Nephron (organoid): ENCODE results near the gene ARHGEF2.

Experiments
- H3K27ac Mint-ChIP-seq, 3 experiments: 2 replicates each; pipeline ENCODE4 v1.8.0; 2020; ENCODE audit warnings: mixed read lengths in 3 of 3, mild to moderate bottlenecking in 2 of 3, moderate library complexity in 1 of 3
- H3K27me3 Mint-ChIP-seq: 2 replicates; pipeline ENCODE4 v1.8.0; 2021; ENCODE audit warnings: low read depth, mild to moderate bottlenecking, moderate library complexity, mixed read lengths
- H3K36me3 Mint-ChIP-seq: 2 replicates; pipeline ENCODE4 v1.8.0; 2020; ENCODE audit warnings: low read depth, mixed read lengths
- H3K4me1 Mint-ChIP-seq: 2 replicates; pipeline ENCODE4 v1.8.0; 2020; ENCODE audit warnings: mixed read lengths
- H3K4me3 Mint-ChIP-seq, 3 experiments: 2 replicates each; pipeline ENCODE4 v1.8.0; 2020; ENCODE audit warnings: mild to moderate bottlenecking in 3 of 3, mixed read lengths in 3 of 3, moderate library complexity in 2 of 3
- H3K9me3 Mint-ChIP-seq: 2 replicates; pipeline ENCODE4 v1.8.0; 2020; ENCODE audit warnings: mixed read lengths
- CTCF ChIP-seq, 3 experiments: fragments of 200-600 bp; sonication (generic); IDR thresholded peaks; one replicate each; pipeline ENCODE4 v1.5.0; 2021; ENCODE audit warnings: antibody characterized with exemption in 3 of 3; ENCODE audit not compliant: unreplicated experiment in 3 of 3

The ARHGEF2 gene

GRCh38 chr1:155978325-155978972 lies at the start of gene ARHGEF2:
Gene ARHGEF2 (minus strand): TSS chr1:155978547. CDS start chr1:155978427, 120 bp downstream.
- Mint-ChIP-seq H3K9me3 (no peaks in the 10 kb centered on the region), H3K27me3 (peaks cover 4% of the 10 kb centered on the region), H3K4me1 (peaks cover 75% of the 10 kb centered on the region), H3K36me3 (no peaks in the 10 kb centered on the region), H3K27ac (peak within 1 kb of the TSS; percentile 95 to 97 (median 96)), H3K4me3 (peak within 1 kb of the TSS; percentile 92 to 95 (median 95))
- TF ChIP-seq CTCF (IDR thresholded peaks at IDR 0.05; ENCODE audit: unreplicated experiment in 3 of 3), result peak in 2 of 3 experiments; percentile 18 to 37

GRCh38 chr1:156026588-156026987 lies 48.2 kb upstream of the ARHGEF2 start:
- Mint-ChIP-seq H3K4me1 (no peaks in the 10 kb centered on the region), H3K4me3 (no peak overlapping the region), H3K36me3 (no peaks in the 10 kb centered on the region), H3K27me3 (no peaks in the 10 kb centered on the region), H3K9me3 (no peaks in the 10 kb centered on the region), H3K27ac (no peak overlapping the region)
- no peak for TF ChIP-seq CTCF (IDR thresholded peaks at IDR 0.05; ENCODE audit: unreplicated experiment in 3 of 3)

DNA sequence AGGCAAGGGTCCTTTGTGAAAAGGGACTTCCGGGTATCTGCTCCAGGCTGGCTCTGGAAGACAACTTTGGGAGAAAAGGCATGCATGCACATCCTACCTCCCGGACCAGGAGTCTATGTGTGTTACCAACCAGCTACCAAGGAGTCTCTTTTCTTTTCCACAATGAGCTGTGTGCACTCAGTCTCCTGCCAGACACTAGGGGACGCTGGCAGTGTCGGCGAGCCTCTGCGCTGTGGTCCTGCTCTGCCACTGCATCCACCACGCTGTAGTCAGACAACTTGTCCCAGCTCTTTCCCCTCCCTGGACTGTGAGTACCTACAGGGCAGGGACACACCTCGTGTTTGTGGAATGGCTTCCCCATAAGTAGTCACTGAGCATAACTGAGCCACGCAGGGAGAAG lies 47.5 kb upstream of the ARHGEF2 start:
- Mint-ChIP-seq H3K4me1 (peaks cover under 1% of the 10 kb centered on the region), H3K9me3 (no peaks in the 10 kb centered on the region)

GRCh38 chr1:156024801-156025200 lies 46.5 kb upstream of the ARHGEF2 start:
- Mint-ChIP-seq H3K27me3 (no peaks in the 10 kb centered on the region), H3K36me3 (peaks cover 9% of the 10 kb centered on the region), H3K4me3 (no peak overlapping the region), H3K9me3 (no peaks in the 10 kb centered on the region), H3K27ac (no peak overlapping the region), H3K4me1 (peaks cover 11% of the 10 kb centered on the region)
- TF ChIP-seq CTCF (IDR thresholded peaks at IDR 0.05; ENCODE audit: unreplicated experiment in 3 of 3), result no peak

More for the DNA sequence above, 47.5 kb upstream of the ARHGEF2 start:
- H3K36me3 Mint-ChIP-seq, result peaks cover under 1% of the 10 kb centered on the region
- H3K27ac Mint-ChIP-seq, result peak overlapping the region in 1 of 3 experiments; percentile 5
- TF ChIP-seq CTCF (IDR thresholded peaks at IDR 0.05; ENCODE audit: unreplicated experiment in 3 of 3), result peak; percentile 43 to 59 (median 46)
- no peak overlapping the region for H3K4me3 Mint-ChIP-seq
- H3K27me3 Mint-ChIP-seq, result no peaks in the 10 kb centered on the region

DNA sequence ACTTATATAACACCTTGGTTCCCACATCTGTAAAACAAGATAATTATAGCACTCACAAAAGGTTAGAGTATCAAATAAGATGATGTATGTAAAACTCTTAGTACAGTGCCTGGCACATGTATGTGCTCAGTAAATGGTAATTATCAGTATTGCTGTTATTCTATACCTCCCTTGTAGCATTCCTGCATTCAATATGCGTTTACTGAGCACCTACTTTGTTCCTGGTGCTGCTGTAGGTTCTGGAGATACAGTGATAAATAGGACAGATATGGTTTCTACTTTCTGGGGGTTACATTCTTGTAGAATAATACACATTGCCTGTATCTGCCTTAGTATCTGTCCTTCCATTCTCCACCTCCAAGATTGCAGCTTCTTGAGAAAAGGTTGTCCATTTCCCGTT lies 43.6 kb upstream of the ARHGEF2 start:
- Mint-ChIP-seq H3K9me3 (no peaks in the 10 kb centered on the region), H3K36me3 (peaks cover 28% of the 10 kb centered on the region), H3K27ac (no peak overlapping the region), H3K27me3 (no peaks in the 10 kb centered on the region), H3K4me3 (peak overlapping the region; percentile 44 to 69 (median 59)), H3K4me1 (peaks cover 24% of the 10 kb centered on the region)
- no peak for TF ChIP-seq CTCF (IDR thresholded peaks at IDR 0.05; ENCODE audit: unreplicated experiment in 3 of 3)

- H3K36me3 Mint-ChIP-seq, result peaks cover 35% of the 10 kb centered on the region
- peak overlapping the region; percentile 93 to 98 (median 96) for H3K4me3 Mint-ChIP-seq
- H3K27me3 Mint-ChIP-seq, result no peaks in the 10 kb centered on the region
- no peaks in the 10 kb centered on the region for H3K9me3 Mint-ChIP-seq
- H3K27ac Mint-ChIP-seq, result peak overlapping the region; percentile 85 to 89 (median 87)
- TF ChIP-seq CTCF (IDR thresholded peaks at IDR 0.05; ENCODE audit: unreplicated experiment in 3 of 3), result no peak
- H3K4me1 Mint-ChIP-seq, result peaks cover 24% of the 10 kb centered on the region
These were observed 42.7 kb upstream of the ARHGEF2 start for GRCh38 chr1:156021093-156021428.
